LNCaP clone FGC (cell line): Measurements from ENCODE around the gene AHDC1.

Source experiments
- DNase-seq: peaks from one replicate; pipeline ENCODE4 v3.0.0-alpha.2; 2011; ENCODE audit warnings: low read depth
- H3K4me3 ChIP-seq: 2 replicates; pipeline ENCODE4 v1.5.1; 2011; ENCODE audit warnings: mild to moderate bottlenecking, low read depth, low read length, control low read depth
- TF ChIP-seq, protein P1 (sequence below): IDR thresholded peaks from 2 replicates; pipeline ENCODE4 v1.5.1; 2012; ENCODE audit warnings: mild to moderate bottlenecking; ENCODE audit not compliant: control insufficient read depth, insufficient read depth; ENCODE audit errors: extremely low read depth

The AHDC1 gene

GRCh38 chr1:27518808-27519207 lies 85.1 kb downstream of the AHDC1 start:
- no peak for DNase-seq
- H3K4me3 ChIP-seq: no peak overlapping the region
- TF ChIP-seq, protein P1, sequence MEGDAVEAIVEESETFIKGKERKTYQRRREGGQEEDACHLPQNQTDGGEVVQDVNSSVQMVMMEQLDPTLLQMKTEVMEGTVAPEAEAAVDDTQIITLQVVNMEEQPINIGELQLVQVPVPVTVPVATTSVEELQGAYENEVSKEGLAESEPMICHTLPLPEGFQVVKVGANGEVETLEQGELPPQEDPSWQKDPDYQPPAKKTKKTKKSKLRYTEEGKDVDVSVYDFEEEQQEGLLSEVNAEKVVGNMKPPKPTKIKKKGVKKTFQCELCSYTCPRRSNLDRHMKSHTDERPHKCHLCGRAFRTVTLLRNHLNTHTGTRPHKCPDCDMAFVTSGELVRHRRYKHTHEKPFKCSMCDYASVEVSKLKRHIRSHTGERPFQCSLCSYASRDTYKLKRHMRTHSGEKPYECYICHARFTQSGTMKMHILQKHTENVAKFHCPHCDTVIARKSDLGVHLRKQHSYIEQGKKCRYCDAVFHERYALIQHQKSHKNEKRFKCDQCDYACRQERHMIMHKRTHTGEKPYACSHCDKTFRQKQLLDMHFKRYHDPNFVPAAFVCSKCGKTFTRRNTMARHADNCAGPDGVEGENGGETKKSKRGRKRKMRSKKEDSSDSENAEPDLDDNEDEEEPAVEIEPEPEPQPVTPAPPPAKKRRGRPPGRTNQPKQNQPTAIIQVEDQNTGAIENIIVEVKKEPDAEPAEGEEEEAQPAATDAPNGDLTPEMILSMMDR: no peak

- H3K4me3 ChIP-seq: no peak overlapping the region
- TF ChIP-seq, protein P1: no peak
- no peak for DNase-seq
Observed at GRCh38 chr1:27517907-27518718, 85.8 kb downstream of the AHDC1 start.

DNA sequence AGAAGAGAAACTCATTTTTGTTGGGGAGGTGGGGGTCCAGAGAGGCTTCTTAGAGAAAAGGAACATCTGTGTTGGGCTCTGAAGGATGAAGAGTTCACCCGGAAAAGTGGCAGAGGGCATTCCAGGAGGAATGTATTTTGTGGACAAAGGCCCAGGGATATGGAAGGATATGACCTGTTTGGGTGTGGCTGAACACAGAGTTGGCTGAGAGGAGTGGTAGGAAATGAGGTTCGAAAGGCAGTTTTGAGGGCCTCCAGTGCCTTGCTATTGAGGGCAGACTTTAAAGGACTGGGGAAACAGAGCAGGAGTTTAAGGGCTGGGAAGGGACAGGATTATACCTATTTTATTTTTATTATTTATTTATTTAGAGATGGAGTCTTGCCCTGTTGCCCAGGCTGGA lies 86.6 kb downstream of the AHDC1 start:
- TF ChIP-seq, protein P1: no peak
- H3K4me3 ChIP-seq: no peak overlapping the region
- DNase-seq: no peak

DNA sequence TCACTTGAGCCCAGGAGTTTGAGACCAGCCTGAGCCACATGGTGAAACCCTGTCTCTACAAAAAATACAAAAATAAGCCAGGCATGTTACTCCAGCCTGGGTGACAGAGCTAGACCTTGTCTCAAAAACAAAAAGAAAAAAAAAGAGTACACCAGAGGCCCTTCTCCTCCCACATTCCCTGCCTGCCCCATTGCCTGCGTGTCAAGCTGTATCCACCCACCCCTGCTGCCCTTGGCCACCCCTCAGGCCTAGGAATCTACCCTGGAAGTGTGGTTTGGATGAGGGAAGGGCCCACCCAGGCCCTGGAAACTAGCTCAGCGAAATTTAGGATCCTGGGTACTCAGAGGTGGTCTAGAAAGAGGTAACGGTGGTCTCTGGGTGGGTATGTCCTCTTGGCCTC lies 88.3 kb downstream of the AHDC1 start:
- TF ChIP-seq, protein P1: no peak
- no peak overlapping the region for H3K4me3 ChIP-seq
- DNase-seq: no peak

DNA sequence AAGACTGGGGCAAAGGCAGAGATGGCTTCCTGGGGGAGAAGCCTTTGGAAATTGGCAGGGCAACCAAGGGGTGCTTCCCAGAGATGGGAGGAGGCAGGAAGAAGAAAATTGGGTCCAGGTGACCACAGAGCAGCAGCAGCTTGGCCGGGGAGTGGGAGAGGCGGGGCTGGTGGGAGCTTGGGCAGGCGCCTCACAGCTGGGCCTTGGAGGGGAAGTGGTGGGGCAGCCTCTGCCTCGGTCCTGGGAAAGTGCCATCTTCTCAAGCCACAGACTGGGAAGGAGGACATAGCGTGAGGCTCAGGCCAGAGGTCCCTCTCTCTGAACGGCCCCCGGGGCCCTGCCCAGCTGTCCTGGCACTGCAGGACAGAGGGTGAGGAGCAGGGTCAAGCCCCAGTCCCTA lies 90.0 kb downstream of the AHDC1 start:
- H3K4me3 ChIP-seq: no peak overlapping the region
- no peak for DNase-seq
- TF ChIP-seq, protein P1: no peak

DNA sequence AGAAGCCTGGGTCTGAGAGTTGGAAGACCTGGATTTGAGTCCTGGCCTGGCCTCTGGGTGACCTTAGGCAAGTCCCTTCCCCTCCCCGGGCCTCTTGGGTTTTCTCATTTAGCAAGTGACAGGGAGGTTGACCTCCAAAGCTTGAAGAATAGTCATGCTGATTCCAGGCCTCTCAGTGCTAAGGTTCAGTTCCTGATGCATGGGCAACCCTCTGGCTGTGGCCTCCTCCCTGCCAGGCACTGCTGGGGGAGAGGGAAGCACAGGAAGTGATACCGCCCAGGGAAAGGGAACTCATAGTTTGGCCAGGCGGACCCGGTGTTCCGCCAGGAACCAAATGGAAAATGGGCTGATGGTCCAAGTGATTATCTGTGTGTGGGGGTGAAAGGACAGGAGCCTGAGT lies 90.4 kb downstream of the AHDC1 start:
- DNase-seq: no peak
- no peak overlapping the region for H3K4me3 ChIP-seq
- TF ChIP-seq, protein P1: no peak
